Measurements from ENCODE around the gene ABAT. TPM values are rescaled to one million over a fixed set of nuclear protein-coding genes. Genes with fewer than 3 reads are reported as not detected.

The ABAT gene
- total RNA-seq, 1 experiment from 2014 or later = 7.3 TPM

GRCh38 chr16:8632675-8633182, 41.7 kb upstream of the ABAT start:
- Histone ChIP-seq H4K5ac (ENCODE audit: insufficient read length, low read depth, low read length) (no peak overlapping the region), H3K4me2 (ENCODE audit: insufficient read depth, insufficient read length, low read length) (no peak overlapping the region), H3K4ac (ENCODE audit: low read depth, low read length) (no peak overlapping the region), H2BK15ac (ENCODE audit: low read depth, low read length) (no peak overlapping the region), H2BK20ac (ENCODE audit: low read depth, low read length, poor library complexity, severe bottlenecking) (no peak overlapping the region), H3T11ph (ENCODE audit: low read length) (no peak overlapping the region), H3K14ac (ENCODE audit: insufficient read depth, low read length) (no peak overlapping the region), H2AK5ac (ENCODE audit: insufficient read length, low read length) (no peak overlapping the region), H3K27ac (ENCODE audit: insufficient read length, low read depth, low read length) (no peak overlapping the region), H3K18ac (ENCODE audit: insufficient read length, low read depth, low read length) (no peak overlapping the region), H4K91ac (ENCODE audit: insufficient read length, low read depth, low read length) (no peak overlapping the region), H3K4me1 (ENCODE audit: insufficient read depth, low read length) (no peaks in the 10 kb centered on the region), H3K56ac (ENCODE audit: insufficient read length, low read depth, low read length) (no peak overlapping the region), H3K23ac (ENCODE audit: insufficient read length, low read depth, low read length) (no peak overlapping the region), H4K8ac (replicated peaks; ENCODE audit: insufficient read length, low read depth, low read length) (no peak overlapping the region), H2BK12ac (ENCODE audit: insufficient read length, low read depth, low read length) (no peak overlapping the region), H3K9me3 (ENCODE audit: control insufficient read depth, low read depth, low read length) (no peaks in the 10 kb centered on the region), H3K79me1 (ENCODE audit: insufficient read depth, low read depth, low read length, poor library complexity, severe bottlenecking) (no peaks in the 10 kb centered on the region), H2BK120ac (ENCODE audit: low read depth, low read length, poor library complexity, severe bottlenecking) (no peak overlapping the region), H3K79me2 (ENCODE audit: insufficient read depth, low read length) (no peaks in the 10 kb centered on the region), H4K20me1 (ENCODE audit: control insufficient read depth, insufficient read depth, insufficient read length) (no peaks in the 10 kb centered on the region), H2BK5ac (ENCODE audit: insufficient read length, low read length) (no peak overlapping the region), H2AFZ (ENCODE audit: low read length) (no peak overlapping the region), H3K9ac (ENCODE audit: extremely low read depth, insufficient read length, low read length) (no peak overlapping the region), H3K23me2 (ENCODE audit: insufficient read length, low read depth, low read length, poor library complexity, severe bottlenecking) (no peaks in the 10 kb centered on the region), H3K27me3 (ENCODE audit: insufficient read depth, low read length) (no peaks in the 10 kb centered on the region)
- H3K4me3 Mint-ChIP-seq = no peak overlapping the region
- DNase-seq = no peak
- whole genome bisulfite sequencing (ENCODE audit: extremely low coverage, insufficient read length, low lambda C conversion rate) = no CpG with 5 or more reads among the region's 5 CpGs
- H3K27me3 Mint-ChIP-seq (ENCODE audit: low read depth) = no peaks in the 10 kb centered on the region
- no peaks in the 10 kb centered on the region for H3K9me3 Mint-ChIP-seq
- H3K27ac Mint-ChIP-seq = peak overlapping the region in 2 of 3 experiments; percentile 9 to 48; a peak in 3 of 7 replicates
- no peaks in the 10 kb centered on the region for H3K4me1 Mint-ChIP-seq
- no peak for TF ChIP-seq CTCF (conservative IDR thresholded peaks at IDR 0.05)
- peaks cover 41 to 84% (median 77%) of the 10 kb centered on the region in 3 experiments for H3K36me3 Mint-ChIP-seq (ENCODE audit: insufficient read depth in 1 of 3, low read depth in 3 of 3)
